Measurements from ENCODE around the gene MARF1. TPM values are rescaled to one million over a fixed set of nuclear protein-coding genes. Genes with fewer than 3 reads are reported as not detected.

MARF1 gene
- total RNA-seq, 1 donor = 25.7 TPM

GRCh38 chr16:15597822-15598647, 44.9 kb downstream of the MARF1 start:
- H3K9me3 ChIP-seq (ENCODE audit: low read depth, low read length) = no peaks in the 10 kb centered on the region
- TF ChIP-seq, protein P1, sequence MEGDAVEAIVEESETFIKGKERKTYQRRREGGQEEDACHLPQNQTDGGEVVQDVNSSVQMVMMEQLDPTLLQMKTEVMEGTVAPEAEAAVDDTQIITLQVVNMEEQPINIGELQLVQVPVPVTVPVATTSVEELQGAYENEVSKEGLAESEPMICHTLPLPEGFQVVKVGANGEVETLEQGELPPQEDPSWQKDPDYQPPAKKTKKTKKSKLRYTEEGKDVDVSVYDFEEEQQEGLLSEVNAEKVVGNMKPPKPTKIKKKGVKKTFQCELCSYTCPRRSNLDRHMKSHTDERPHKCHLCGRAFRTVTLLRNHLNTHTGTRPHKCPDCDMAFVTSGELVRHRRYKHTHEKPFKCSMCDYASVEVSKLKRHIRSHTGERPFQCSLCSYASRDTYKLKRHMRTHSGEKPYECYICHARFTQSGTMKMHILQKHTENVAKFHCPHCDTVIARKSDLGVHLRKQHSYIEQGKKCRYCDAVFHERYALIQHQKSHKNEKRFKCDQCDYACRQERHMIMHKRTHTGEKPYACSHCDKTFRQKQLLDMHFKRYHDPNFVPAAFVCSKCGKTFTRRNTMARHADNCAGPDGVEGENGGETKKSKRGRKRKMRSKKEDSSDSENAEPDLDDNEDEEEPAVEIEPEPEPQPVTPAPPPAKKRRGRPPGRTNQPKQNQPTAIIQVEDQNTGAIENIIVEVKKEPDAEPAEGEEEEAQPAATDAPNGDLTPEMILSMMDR (IDR thresholded peaks at IDR 0.05; ENCODE audit: extremely low read depth, low read depth, low read length) = no peak
- peaks cover 4% of the 10 kb centered on the region for H3K4me1 ChIP-seq (ENCODE audit: insufficient read depth, low read length)
- no peak overlapping the region for H2AFZ ChIP-seq (ENCODE audit: low read length)
- no peak overlapping the region for H3K4me3 ChIP-seq (ENCODE audit: insufficient read depth, low read length)
- H3K36me3 ChIP-seq (ENCODE audit: insufficient read depth, low read length) = peaks cover 72% of the 10 kb centered on the region
- no peaks in the 10 kb centered on the region for H3K27me3 ChIP-seq (ENCODE audit: insufficient read depth, low read length)
- no peak overlapping the region for H3K4me2 ChIP-seq (ENCODE audit: insufficient read depth, low read length)
- no peak overlapping the region for H3K27ac ChIP-seq (ENCODE audit: low read depth, low read length)
- DNase-seq (ENCODE audit: insufficient read length, low spot score, missing footprints) = no peak
- H3K79me2 ChIP-seq (ENCODE audit: insufficient read depth, low read length) = no peaks in the 10 kb centered on the region
- H4K20me1 ChIP-seq (ENCODE audit: insufficient read depth, low read length) = peaks cover 5% of the 10 kb centered on the region

GRCh38 chr16:15597135-15597534, 45.8 kb downstream of the MARF1 start:
- Histone ChIP-seq H3K4me1 (ENCODE audit: insufficient read depth, low read length) (peaks cover 4% of the 10 kb centered on the region), H3K36me3 (ENCODE audit: insufficient read depth, low read length) (peaks cover 63% of the 10 kb centered on the region), H3K27me3 (ENCODE audit: insufficient read depth, low read length) (no peaks in the 10 kb centered on the region), H4K20me1 (ENCODE audit: insufficient read depth, low read length) (no peaks in the 10 kb centered on the region), H3K4me2 (ENCODE audit: insufficient read depth, low read length) (no peak overlapping the region), H3K9me3 (ENCODE audit: low read depth, low read length) (no peaks in the 10 kb centered on the region), H2AFZ (ENCODE audit: low read length) (no peak overlapping the region), H3K4me3 (ENCODE audit: insufficient read depth, low read length) (no peak overlapping the region), H3K79me2 (ENCODE audit: insufficient read depth, low read length) (no peaks in the 10 kb centered on the region), H3K27ac (ENCODE audit: low read depth, low read length) (no peak overlapping the region)
- no peak for DNase-seq (ENCODE audit: insufficient read length, low spot score, missing footprints)
- TF ChIP-seq, protein P1 (IDR thresholded peaks at IDR 0.05; ENCODE audit: extremely low read depth, low read depth, low read length) = no peak

- TF ChIP-seq, protein P1 (IDR thresholded peaks at IDR 0.05; ENCODE audit: extremely low read depth, low read depth, low read length) = no peak
- no peak for DNase-seq (ENCODE audit: insufficient read length, low spot score, missing footprints)
- H3K27ac ChIP-seq (ENCODE audit: low read depth, low read length) = no peak overlapping the region
- peaks cover 13% of the 10 kb centered on the region for H3K4me1 ChIP-seq (ENCODE audit: insufficient read depth, low read length)
- H3K4me3 ChIP-seq (ENCODE audit: insufficient read depth, low read length) = no peak overlapping the region
- H3K9me3 ChIP-seq (ENCODE audit: low read depth, low read length) = no peaks in the 10 kb centered on the region
- no peaks in the 10 kb centered on the region for H3K79me2 ChIP-seq (ENCODE audit: insufficient read depth, low read length)
- H4K20me1 ChIP-seq (ENCODE audit: insufficient read depth, low read length) = no peaks in the 10 kb centered on the region
- no peaks in the 10 kb centered on the region for H3K27me3 ChIP-seq (ENCODE audit: insufficient read depth, low read length)
- H3K36me3 ChIP-seq (ENCODE audit: insufficient read depth, low read length) = peaks cover 39% of the 10 kb centered on the region
- no peak overlapping the region for H2AFZ ChIP-seq (ENCODE audit: low read length)
- no peak overlapping the region for H3K4me2 ChIP-seq (ENCODE audit: insufficient read depth, low read length)
Measured at GRCh38 chr16:15594711-15595320, 48.1 kb downstream of the MARF1 start.

DNA sequence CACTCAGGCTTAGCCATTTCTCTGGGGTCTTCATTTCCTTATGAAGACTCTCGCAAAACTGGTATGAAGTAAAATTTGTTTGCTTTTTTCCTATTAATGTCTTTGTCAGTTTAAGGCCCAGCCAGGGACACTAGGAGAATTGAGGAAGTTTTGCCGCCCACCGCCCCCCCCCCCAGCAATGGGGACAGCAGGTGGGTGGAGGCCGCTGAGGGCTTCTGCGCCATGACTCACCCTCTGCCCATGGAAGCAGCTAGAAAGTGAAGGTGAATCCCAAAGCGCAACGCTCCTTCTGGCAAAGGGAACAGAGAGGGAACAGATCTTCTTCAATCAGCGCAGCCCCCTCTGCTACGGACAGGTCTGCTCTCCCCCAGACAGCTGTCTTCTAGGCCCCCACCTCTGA, 49.7 kb downstream of the MARF1 start:
- Histone ChIP-seq H3K27me3 (ENCODE audit: insufficient read depth, low read length) (no peaks in the 10 kb centered on the region), H3K4me2 (ENCODE audit: insufficient read depth, low read length) (no peak overlapping the region), H4K20me1 (ENCODE audit: insufficient read depth, low read length) (no peaks in the 10 kb centered on the region), H3K79me2 (ENCODE audit: insufficient read depth, low read length) (no peaks in the 10 kb centered on the region), H3K4me1 (ENCODE audit: insufficient read depth, low read length) (peaks cover 13% of the 10 kb centered on the region), H3K4me3 (ENCODE audit: insufficient read depth, low read length) (no peak overlapping the region), H3K9me3 (ENCODE audit: low read depth, low read length) (no peaks in the 10 kb centered on the region), H3K27ac (ENCODE audit: low read depth, low read length) (no peak overlapping the region), H3K36me3 (ENCODE audit: insufficient read depth, low read length) (peaks cover 36% of the 10 kb centered on the region), H2AFZ (ENCODE audit: low read length) (no peak overlapping the region)
- no peak for DNase-seq (ENCODE audit: insufficient read length, low spot score, missing footprints)
- TF ChIP-seq, protein P1 (IDR thresholded peaks at IDR 0.05; ENCODE audit: extremely low read depth, low read depth, low read length) = no peak

All from osteoblast (primary cell).